A172 (cell line): ENCODE data around the gene TMEM181. TPM values are rescaled to one million over a fixed set of nuclear protein-coding genes. Genes with fewer than 3 reads are reported as not detected.
"Not testable (repeated sequence)": the region's sequence is repeated elsewhere in the genome, so short reads cannot be mapped to it uniquely, and the experiment has no call there.

ENCODE experiments used
- DNase-seq: peaks from one replicate; pipeline ENCODE4 v3.0.0-alpha.2; 2015; ENCODE audit warnings: low spot score
- total RNA-seq: library from RNA; depleted of rRNA; stranded (reverse); fragments of >200 nt; shearing (Covaris generic); gene quantifications from 2 replicates; pipeline ENCODE4 v1.2.3, GENCODE V29; 2014

Gene TMEM181
- total RNA-seq, 1 experiment from 2014 or later: 25.5 TPM

DNA sequence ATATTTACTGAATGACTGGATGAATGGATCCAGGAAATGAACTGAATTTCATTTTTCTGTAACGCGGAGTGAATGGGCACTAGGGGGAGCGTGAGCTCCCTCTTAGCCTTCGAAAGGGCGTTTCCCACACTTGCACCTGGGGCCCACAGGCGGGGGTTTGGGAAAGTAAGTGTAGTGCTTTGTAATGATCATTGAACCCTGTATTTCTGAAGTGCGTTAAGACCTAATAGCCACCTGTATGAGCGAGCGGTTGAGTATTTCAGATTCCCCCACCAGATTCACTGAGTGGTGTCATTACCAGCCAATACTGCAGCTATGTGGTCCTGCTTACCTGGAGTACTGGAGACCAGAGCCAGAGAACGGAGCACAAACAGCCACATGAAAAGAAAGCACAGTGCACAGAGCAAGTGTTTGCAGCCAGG is 100.5 kb downstream of the TMEM181 start:
- DNase-seq: no peak

GRCh38 chr6:158661156-158661685 is 101.3 kb downstream of the TMEM181 start:
- DNase-seq: no peak

GRCh38 chr6:158662607-158662953 is 102.7 kb downstream of the TMEM181 start:
- no peak for DNase-seq

GRCh38 chr6:158662954-158663624 is 103.2 kb downstream of the TMEM181 start:
- DNase-seq: no peak

GRCh38 chr6:158663625-158664165 is 103.8 kb downstream of the TMEM181 start:
- no peak for DNase-seq

GRCh38 chr6:158665332-158665731 is 105.4 kb downstream of the TMEM181 start:
- DNase-seq: no peak

GRCh38 chr6:158666628-158667359 is 106.9 kb downstream of the TMEM181 start:
- no peak for DNase-seq

GRCh38 chr6:158667360-158667981 is 107.6 kb downstream of the TMEM181 start:
- DNase-seq: no peak

- DNase-seq: no peak
These were observed 108.8 kb downstream of the TMEM181 start for GRCh38 chr6:158668707-158669103.

GRCh38 chr6:158669145-158670035 is 109.5 kb downstream of the TMEM181 start:
- peak; percentile 26 for DNase-seq

- DNase-seq: not testable (repeated sequence)
These were observed 112.2 kb downstream of the TMEM181 start for GRCh38 chr6:158672119-158672518.

DNA sequence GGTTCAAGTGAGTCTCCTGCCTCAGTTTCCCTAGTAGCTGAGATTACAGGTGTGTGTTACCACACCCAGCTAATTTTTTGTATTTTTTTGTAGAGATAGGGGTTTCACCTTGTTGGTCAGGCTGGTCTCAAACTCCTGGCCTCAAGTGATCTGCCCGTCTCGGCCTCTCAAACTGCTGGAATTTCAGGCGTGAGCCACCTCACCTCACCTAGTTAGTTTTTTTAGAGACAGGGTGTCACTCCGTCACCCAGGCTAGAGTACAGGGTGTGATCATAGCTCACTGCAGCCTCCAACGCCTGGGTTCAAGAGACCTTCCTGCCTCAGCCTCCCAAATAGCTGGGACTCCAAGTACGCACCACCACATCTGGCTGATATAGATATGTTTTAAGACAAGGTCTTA is 112.8 kb downstream of the TMEM181 start:
- no peak for DNase-seq

- no peak for DNase-seq
These were observed 114.6 kb downstream of the TMEM181 start for GRCh38 chr6:158674342-158675131.

DNA sequence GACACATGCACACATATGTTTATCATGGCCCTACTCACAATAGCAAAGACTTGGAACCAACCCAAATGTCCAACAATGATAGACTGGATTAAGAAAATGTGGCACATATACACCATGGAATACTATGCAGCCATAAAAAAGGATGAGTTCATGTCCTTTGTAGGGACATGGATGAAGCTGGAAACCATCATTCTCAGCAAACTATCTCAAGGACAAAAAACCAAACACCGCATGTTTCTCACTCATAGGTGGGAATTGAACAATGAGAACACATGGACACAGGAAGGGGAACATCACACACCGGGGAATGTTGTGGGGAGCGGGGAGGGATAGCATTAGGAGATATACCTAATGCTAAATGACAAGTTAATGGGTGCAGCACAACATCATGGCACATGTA is 117.2 kb downstream of the TMEM181 start:
- DNase-seq: not testable (repeated sequence)

- no peak for DNase-seq
These were observed 118.2 kb downstream of the TMEM181 start for GRCh38 chr6:158677906-158678578.

DNA sequence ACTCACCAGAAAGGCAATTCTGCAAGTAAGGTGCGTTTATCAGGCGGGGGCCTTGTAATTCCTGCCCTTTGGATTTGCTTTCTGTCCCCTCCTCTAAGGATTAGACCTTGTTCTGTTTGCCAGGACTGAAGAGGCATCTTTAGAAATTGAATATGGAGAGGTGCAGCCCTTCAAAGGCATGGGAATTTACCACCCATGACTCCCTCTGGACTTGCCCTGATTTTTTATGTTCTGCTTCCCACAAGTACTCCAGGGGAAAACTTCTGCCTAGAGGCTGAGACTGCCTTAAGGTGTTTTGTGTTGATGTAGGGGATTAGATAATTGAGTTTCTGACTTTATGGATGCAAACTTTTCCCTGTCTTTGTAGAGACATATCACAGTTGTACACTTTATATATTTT is 120.1 kb downstream of the TMEM181 start:
- DNase-seq: no peak

DNA sequence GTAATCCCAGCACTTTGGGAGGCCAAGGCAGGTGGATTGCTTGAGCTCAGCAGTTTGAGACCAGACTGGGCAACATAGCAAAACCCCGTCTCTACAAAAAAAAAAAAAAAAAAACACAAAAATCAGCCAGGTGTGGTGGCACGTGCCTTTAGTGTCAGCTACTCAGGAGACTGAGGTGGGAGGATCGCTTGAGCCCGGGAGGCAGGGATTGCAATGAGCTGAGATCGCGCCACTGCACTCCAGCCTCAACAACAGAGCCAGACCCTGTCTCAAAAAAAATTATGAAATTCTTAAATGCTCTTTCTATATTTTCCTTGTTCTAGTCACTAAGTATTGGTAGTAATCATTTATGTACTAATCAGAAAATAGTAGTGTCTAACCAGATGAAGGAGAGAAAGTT is 120.6 kb downstream of the TMEM181 start:
- DNase-seq: no peak

- DNase-seq: no peak
These were observed 124.4 kb downstream of the TMEM181 start for GRCh38 chr6:158684311-158684710.

- no peak for DNase-seq
These were observed 124.9 kb downstream of the TMEM181 start for GRCh38 chr6:158684745-158685324.
